Cardiac muscle cell (in vitro differentiated cells and primary cell): Measurements from ENCODE around the gene SPIB. TPM values are rescaled to one million over a fixed set of nuclear protein-coding genes. Genes with fewer than 3 reads are reported as not detected.
"Not testable (repeated sequence)": the region's sequence is repeated elsewhere in the genome, so short reads cannot be mapped to it uniquely, and the experiment has no call there.

Source experiments
- DNase-seq, 2 donors: peaks; one replicate each; pipeline versions ENCODE4 v3.0.0 to v3.0.0-alpha.2; 2010 to 2017; ENCODE audit warnings: low read depth in 1 of 2, low spot score in 1 of 2
- H3K27ac ChIP-seq: fragments of 200-600 bp; sonication (generic); 2 replicates; pipeline ENCODE4 v1.5.1; 2016
- H3K27me3 ChIP-seq: fragments of 200-600 bp; sonication (generic); 2 replicates; pipeline ENCODE4 v1.6.0; 2016; ENCODE audit warnings: control low read depth
- H3K36me3 ChIP-seq: fragments of 200-600 bp; sonication (generic); 2 replicates; pipeline ENCODE4 v1.5.1; 2016; ENCODE audit warnings: control low read depth
- H3K4me1 ChIP-seq: fragments of 200-600 bp; sonication (generic); 2 replicates; pipeline ENCODE4 v1.8.1; 2017; ENCODE audit warnings: low read depth, mild to moderate bottlenecking, mixed run types
- H3K4me3 ChIP-seq: fragments of 200-600 bp; sonication (generic); 2 replicates; pipeline ENCODE4 v1.5.1; 2016; ENCODE audit warnings: mild to moderate bottlenecking
- H3K9me3 ChIP-seq: fragments of 200-600 bp; sonication (generic); 2 replicates; pipeline ENCODE4 v1.5.1; 2017; ENCODE audit warnings: low read depth, mild to moderate bottlenecking, control low read depth
- CTCF ChIP-seq: IDR thresholded peaks from 2 replicates; pipeline ENCODE4 v1.5.1; 2012; ENCODE audit warnings: low read depth, mild to moderate bottlenecking, low read length
- polyA plus RNA-seq: library from polyadenylated mRNA; unstranded; fragments of >200 nt; fragmentation: Nextera tagmentation; extraction: Ambion mirVana; gene quantifications from 2 replicates; pipeline ENCODE4 v1.2.1, GENCODE V29; 2016
- total RNA-seq: library from RNA; depleted of rRNA; stranded (reverse); fragments of >200 nt; gene quantifications from 2 replicates; pipeline ENCODE4 v1.2.3, GENCODE V29; 2016

Gene SPIB
- total and polyA plus RNA-seq, 2 experiments from 2014 or later: 0.15 to 1.5 TPM

- no peaks in the 10 kb centered on the region for H3K27me3 ChIP-seq
- peaks cover 9% of the 10 kb centered on the region for H3K4me1 ChIP-seq
- H3K36me3 ChIP-seq: no peaks in the 10 kb centered on the region
- no peak for DNase-seq
- no peaks in the 10 kb centered on the region for H3K9me3 ChIP-seq
- no peak overlapping the region for H3K4me3 ChIP-seq
- no peak overlapping the region for H3K27ac ChIP-seq
- no peak for TF ChIP-seq CTCF
These were observed 14.8 kb downstream of the SPIB start for GRCh38 chr19:50433201-50434180.

- no peak for DNase-seq
- Histone ChIP-seq H3K27ac (no peak overlapping the region), H3K36me3 (no peaks in the 10 kb centered on the region), H3K4me1 (peaks cover 4% of the 10 kb centered on the region), H3K4me3 (no peak overlapping the region), H3K27me3 (no peaks in the 10 kb centered on the region), H3K9me3 (no peaks in the 10 kb centered on the region)
- no peak for TF ChIP-seq CTCF
These were observed 15.8 kb downstream of the SPIB start for GRCh38 chr19:50434525-50434924.

- Histone ChIP-seq H3K4me1 (peaks cover 4% of the 10 kb centered on the region), H3K9me3 (no peaks in the 10 kb centered on the region), H3K27ac (no peak overlapping the region), H3K27me3 (no peaks in the 10 kb centered on the region), H3K4me3 (no peak overlapping the region), H3K36me3 (no peaks in the 10 kb centered on the region)
- no peak for DNase-seq
- TF ChIP-seq CTCF: no peak
These were observed 16.5 kb downstream of the SPIB start for GRCh38 chr19:50435221-50435620.

- no peak for TF ChIP-seq CTCF
- Histone ChIP-seq H3K9me3 (no peaks in the 10 kb centered on the region), H3K27ac (no peak overlapping the region), H3K4me1 (peaks cover 4% of the 10 kb centered on the region), H3K4me3 (no peak overlapping the region), H3K27me3 (no peaks in the 10 kb centered on the region), H3K36me3 (no peaks in the 10 kb centered on the region)
- no peak for DNase-seq
These were observed 16.9 kb downstream of the SPIB start for GRCh38 chr19:50435627-50436026.

- no peak for DNase-seq
- Histone ChIP-seq H3K4me3 (no peak overlapping the region), H3K4me1 (no peaks in the 10 kb centered on the region), H3K27ac (no peak overlapping the region), H3K9me3 (no peaks in the 10 kb centered on the region), H3K27me3 (no peaks in the 10 kb centered on the region), H3K36me3 (no peaks in the 10 kb centered on the region)
- no peak for TF ChIP-seq CTCF
These were observed 19.2 kb downstream of the SPIB start for GRCh38 chr19:50437862-50438449.

- not testable (repeated sequence) for H3K36me3 ChIP-seq, H3K9me3 ChIP-seq, H3K4me3 ChIP-seq, H3K27me3 ChIP-seq, DNase-seq, H3K4me1 ChIP-seq, H3K27ac ChIP-seq
These were observed 20.4 kb downstream of the SPIB start for GRCh38 chr19:50439130-50439529.
